ENCODE measurements around the gene ARHGAP45. TPM values are rescaled to one million over a fixed set of nuclear protein-coding genes. Genes with fewer than 3 reads are reported as not detected.
A peak's percentile ranks its signal among the peaks of the same experiment; 100 is the strongest.

Gene ARHGAP45
- total and polyA plus RNA-seq, 12 donors, result 1.6 to 75.4 (median 30.9) TPM

DNA sequence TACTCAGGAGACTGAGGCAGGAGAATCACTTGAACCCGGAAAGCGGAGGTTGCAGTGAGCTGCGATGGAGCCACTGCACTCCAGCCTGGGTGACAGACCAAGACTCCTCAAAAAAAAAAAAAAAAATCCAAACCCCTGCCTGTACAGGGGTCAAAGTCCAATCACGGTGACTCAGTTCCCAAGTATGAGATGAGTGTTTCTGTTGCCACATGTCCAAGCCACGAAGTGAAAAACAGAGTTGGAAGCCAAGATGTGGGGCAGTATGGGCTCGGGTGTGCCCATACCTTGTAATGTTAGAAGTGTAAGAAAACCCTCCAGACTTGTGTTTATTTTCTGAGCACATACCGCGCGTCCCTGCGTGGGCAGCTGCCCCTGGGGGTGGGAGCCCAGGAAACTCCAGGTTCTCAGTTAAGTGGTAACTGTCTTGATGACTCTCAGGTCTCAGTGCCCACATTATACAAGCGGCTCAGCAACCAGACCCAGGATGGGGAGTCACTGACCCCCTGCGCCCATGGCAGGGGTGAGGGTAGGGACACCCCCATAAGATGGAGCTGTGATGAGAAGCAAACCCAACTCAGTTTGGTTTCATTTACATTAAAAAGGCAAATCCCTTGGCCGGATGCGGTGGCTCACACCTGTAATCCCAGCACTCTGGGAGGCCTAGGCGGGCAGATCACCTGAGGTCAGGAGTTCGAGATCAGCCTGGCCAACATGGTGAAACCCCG lies 35.6 kb downstream of the ARHGAP45 start:
- peaks cover 35 to 47% of the 10 kb centered on the region in 2 donors for H3K4me1 ChIP-seq (replicated peaks in 1 of 2)
- peak overlapping the region; percentile 92 to 99 (median 98) for H3K27ac ChIP-seq
- peaks cover 0 to 16% of the 10 kb centered on the region in 2 donors for H3K36me3 ChIP-seq (replicated peaks in 1 of 2)
- H3K27me3 ChIP-seq, result no peaks in the 10 kb centered on the region
- intact Hi-C loops (cut with DNase I), result no loop called here
- peak; percentile 70 to 91 (median 87) for DNase-seq
- peak overlapping the region in 1 of 4 donors; percentile 20 for H3K4me3 ChIP-seq
- 39 to 69% (median 56%) methylated on average over 12 to 17 of the region's 17 CpGs for WGBS, 4 donors
- H3K9me3 ChIP-seq (replicated peaks in 1 of 3), result no peaks in the 10 kb centered on the region
- TF ChIP-seq, protein P1, sequence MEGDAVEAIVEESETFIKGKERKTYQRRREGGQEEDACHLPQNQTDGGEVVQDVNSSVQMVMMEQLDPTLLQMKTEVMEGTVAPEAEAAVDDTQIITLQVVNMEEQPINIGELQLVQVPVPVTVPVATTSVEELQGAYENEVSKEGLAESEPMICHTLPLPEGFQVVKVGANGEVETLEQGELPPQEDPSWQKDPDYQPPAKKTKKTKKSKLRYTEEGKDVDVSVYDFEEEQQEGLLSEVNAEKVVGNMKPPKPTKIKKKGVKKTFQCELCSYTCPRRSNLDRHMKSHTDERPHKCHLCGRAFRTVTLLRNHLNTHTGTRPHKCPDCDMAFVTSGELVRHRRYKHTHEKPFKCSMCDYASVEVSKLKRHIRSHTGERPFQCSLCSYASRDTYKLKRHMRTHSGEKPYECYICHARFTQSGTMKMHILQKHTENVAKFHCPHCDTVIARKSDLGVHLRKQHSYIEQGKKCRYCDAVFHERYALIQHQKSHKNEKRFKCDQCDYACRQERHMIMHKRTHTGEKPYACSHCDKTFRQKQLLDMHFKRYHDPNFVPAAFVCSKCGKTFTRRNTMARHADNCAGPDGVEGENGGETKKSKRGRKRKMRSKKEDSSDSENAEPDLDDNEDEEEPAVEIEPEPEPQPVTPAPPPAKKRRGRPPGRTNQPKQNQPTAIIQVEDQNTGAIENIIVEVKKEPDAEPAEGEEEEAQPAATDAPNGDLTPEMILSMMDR (IDR thresholded peaks at IDR 0.05), result no peak
- peak in 1 of 2 donors; percentile 78 for TF ChIP-seq POLR2A (IDR thresholded peaks at IDR 0.05)

DNA sequence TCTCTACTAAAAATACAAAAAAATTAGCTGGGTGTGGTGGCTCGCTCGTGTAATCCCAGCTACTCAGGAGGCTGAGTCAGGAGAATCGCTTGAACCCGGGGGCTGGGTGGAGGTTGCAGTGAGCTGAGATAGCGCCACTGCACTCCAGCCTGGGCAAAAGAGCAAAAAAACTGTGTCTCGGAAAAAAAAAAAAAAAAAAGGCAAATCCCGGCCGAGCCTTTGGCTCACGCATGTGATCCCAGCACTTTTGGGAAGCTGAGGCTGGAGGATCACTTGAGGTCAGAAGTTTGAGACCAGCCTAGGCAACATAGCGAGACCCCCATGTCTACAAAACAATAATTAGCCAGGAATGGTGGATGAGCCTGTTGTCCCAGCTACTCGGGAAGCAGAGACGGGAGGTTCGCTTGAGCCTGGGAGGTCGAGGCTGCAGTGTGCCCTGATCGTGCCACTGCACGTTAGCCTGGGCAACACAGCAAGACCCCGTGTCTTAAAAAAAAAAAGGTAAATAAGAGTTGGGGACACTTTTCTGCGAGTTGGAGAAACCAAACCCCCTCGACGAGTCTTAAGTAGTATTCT lies 36.3 kb downstream of the ARHGAP45 start:
- intact Hi-C loops (cut with DNase I), result no loop called here
- H3K27ac ChIP-seq, result peak overlapping the region; percentile 92 to 99 (median 98)
- TF ChIP-seq, protein P1 (IDR thresholded peaks at IDR 0.05), result no peak
- TF ChIP-seq POLR2A (IDR thresholded peaks at IDR 0.05), result no peak
- no peaks in the 10 kb centered on the region for H3K27me3 ChIP-seq
- H3K9me3 ChIP-seq (replicated peaks in 1 of 3), result no peaks in the 10 kb centered on the region
- H3K4me3 ChIP-seq, result no peak overlapping the region
- peaks cover 0 to 22% of the 10 kb centered on the region in 2 donors for H3K36me3 ChIP-seq (replicated peaks in 1 of 2)
- 31 to 40% (median 37%) methylated on average over 19 to 20 of the region's 20 CpGs for WGBS, 4 donors
- no peak for DNase-seq
- peaks cover 35 to 47% of the 10 kb centered on the region in 2 donors for H3K4me1 ChIP-seq (replicated peaks in 1 of 2)

DNA sequence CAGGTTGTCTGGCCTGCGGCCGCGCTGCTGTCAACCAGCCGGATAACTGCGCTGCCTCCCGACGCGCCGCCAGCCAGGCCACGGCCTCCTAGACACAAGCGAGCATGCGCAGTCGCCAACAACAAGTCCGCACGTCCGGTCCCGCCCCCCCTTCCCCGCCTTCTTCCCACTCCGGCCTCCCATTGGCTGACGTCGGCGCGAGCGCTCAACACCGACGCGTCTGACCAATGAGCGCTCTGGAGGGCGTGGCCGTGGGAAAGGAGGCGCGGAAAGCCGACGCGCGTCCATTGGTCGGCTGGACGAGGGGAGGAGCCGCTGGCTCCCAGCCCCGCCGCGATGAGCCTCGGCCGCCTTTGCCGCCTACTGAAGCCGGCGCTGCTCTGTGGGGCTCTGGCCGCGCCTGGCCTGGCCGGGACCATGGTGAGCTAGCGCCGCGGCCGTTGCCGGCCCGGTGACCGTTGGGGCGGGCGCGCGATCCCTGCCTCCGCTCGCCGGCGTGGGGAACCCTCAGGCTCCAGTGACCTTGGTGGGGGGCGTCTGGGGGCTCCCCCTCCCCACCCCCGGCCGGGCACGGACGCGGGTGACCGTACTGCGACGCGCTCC lies 36.8 kb downstream of the ARHGAP45 start, which contains the start of gene GPX4:
TSS of gene GPX4 (plus strand) at position 287 of the 603 bp plus-strand sequence. CDS start at position 337, 50 bp downstream.
- peaks cover 0 to 28% of the 10 kb centered on the region in 2 donors for H3K36me3 ChIP-seq (replicated peaks in 1 of 2)
- intact Hi-C loops (cut with DNase I), result no loop called here
- no peaks in the 10 kb centered on the region for H3K9me3 ChIP-seq (replicated peaks in 1 of 3)
- TF ChIP-seq, protein P1 (IDR thresholded peaks at IDR 0.05), result no peak
- peak; percentile 97 to 99 for TF ChIP-seq POLR2A (IDR thresholded peaks at IDR 0.05)
- peak; percentile 99 to 100 (median 99) for DNase-seq
- peak within 1 kb of the TSS; percentile 37 to 84 (median 62) for H3K4me3 ChIP-seq
- peak within 1 kb of the TSS; percentile 97 to 99 (median 99) for H3K27ac ChIP-seq
- H3K27me3 ChIP-seq, result no peaks in the 10 kb centered on the region
- peaks cover 35 to 47% of the 10 kb centered on the region in 2 donors for H3K4me1 ChIP-seq (replicated peaks in 1 of 2)
- 0 to 1% (median 0%) methylated on average over 25 to 75 of the region's 75 CpGs; no CpG with 5 or more reads in 1 of the 4 donors for WGBS, 4 donors
